ENCODE data around the gene SORBS2. TPM values are rescaled to one million over a fixed set of nuclear protein-coding genes. Genes with fewer than 3 reads are reported as not detected.

The SORBS2 gene
- total and polyA plus RNA-seq, 2 experiments from 2014 or later: 0.32 to 1.5 TPM

DNA sequence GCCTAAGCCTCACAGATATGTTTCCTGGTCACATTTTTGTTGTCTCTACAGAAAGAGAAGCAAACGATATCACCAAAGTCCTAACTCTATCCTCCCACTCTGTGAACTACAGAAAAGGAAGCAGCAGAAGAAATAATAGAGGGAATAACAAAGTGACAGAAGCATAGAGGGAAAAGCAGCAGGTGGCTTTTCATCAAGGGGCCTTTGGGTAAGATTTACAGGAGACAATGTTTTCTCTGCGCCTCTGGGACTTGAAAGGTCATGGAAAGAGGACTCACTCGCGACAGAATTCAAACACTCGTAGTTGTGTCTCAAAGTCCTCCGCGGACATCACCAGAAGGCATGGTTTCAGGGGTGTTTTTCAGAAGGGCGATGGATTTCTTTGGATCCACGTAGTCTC, 66.1 kb downstream of the SORBS2 start:
- Histone ChIP-seq H3K4me1 (ENCODE audit: insufficient read depth) (no peaks in the 10 kb centered on the region), H3K9me2 (ENCODE audit: insufficient read depth) (no peaks in the 10 kb centered on the region), H3K9me3 (ENCODE audit: low read depth) (no peaks in the 10 kb centered on the region), H3F3A (ENCODE audit: insufficient read depth) (no peaks in the 10 kb centered on the region), H3K79me2 (ENCODE audit: insufficient read depth) (no peaks in the 10 kb centered on the region), H3K9ac (no peak overlapping the region), H2AFZ (no peak overlapping the region), H3K27me3 (replicated peaks; ENCODE audit: insufficient read depth) (peaks cover 39% of the 10 kb centered on the region), H3K27ac (no peak overlapping the region), H3K4me2 (ENCODE audit: unreplicated experiment) (no peak overlapping the region), H3K36me3 (ENCODE audit: low read depth) (no peaks in the 10 kb centered on the region), H4K20me1 (ENCODE audit: insufficient read depth) (no peaks in the 10 kb centered on the region), H3K4me3 (no peak overlapping the region)
- DNase-seq: no peak
- in situ Hi-C loops (cut with MboI): no loop called here
- WGBS, 2 experiments (ENCODE audit: low coverage in 1 of 2, low lambda C conversion rate in 2 of 2, missing lambda C conversion rate in 2 of 2): 63 to 72% methylated on average over 9 of the region's 9 CpGs
- no peak for TF ChIP-seq EZH2phosphoT487 (IDR thresholded peaks at IDR 0.05; ENCODE audit: insufficient read depth, low read depth)
- TF ChIP-seq EZH2 (IDR thresholded peaks at IDR 0.05; ENCODE audit: insufficient read depth, poor library complexity, severe bottlenecking): no peak

DNA sequence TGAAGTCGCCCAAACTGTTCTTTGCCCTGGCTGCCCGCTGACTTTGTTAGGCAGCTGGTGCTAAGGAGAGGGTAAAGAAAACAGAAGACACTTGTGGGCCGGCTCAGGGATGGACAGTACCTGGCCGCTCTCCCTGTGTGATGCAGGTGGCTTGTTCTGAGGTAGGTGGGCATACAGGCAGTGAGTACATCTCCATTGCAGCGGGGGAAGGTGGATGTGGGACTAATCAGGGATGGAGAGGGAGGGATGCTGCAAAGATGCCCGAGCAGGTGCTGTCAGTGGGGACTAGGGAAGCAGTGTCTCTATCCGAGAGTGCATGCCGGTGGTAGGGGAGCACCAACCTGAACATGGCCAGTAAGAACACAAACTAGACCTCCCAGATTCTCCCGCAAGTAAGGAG, 67.0 kb downstream of the SORBS2 start:
- Histone ChIP-seq H3K27me3 (replicated peaks; ENCODE audit: insufficient read depth) (peaks cover 30% of the 10 kb centered on the region), H3K9me3 (ENCODE audit: low read depth) (no peaks in the 10 kb centered on the region), H3F3A (ENCODE audit: insufficient read depth) (no peaks in the 10 kb centered on the region), H3K4me3 (no peak overlapping the region), H3K4me1 (ENCODE audit: insufficient read depth) (no peaks in the 10 kb centered on the region), H3K27ac (no peak overlapping the region), H3K9ac (no peak overlapping the region), H3K9me2 (ENCODE audit: insufficient read depth) (no peaks in the 10 kb centered on the region), H3K36me3 (ENCODE audit: low read depth) (no peaks in the 10 kb centered on the region), H3K4me2 (ENCODE audit: unreplicated experiment) (no peak overlapping the region), H4K20me1 (ENCODE audit: insufficient read depth) (no peaks in the 10 kb centered on the region), H2AFZ (no peak overlapping the region), H3K79me2 (ENCODE audit: insufficient read depth) (no peaks in the 10 kb centered on the region)
- TF ChIP-seq EZH2 (IDR thresholded peaks at IDR 0.05; ENCODE audit: insufficient read depth, poor library complexity, severe bottlenecking) (no peak), EZH2phosphoT487 (IDR thresholded peaks at IDR 0.05; ENCODE audit: insufficient read depth, low read depth) (no peak)
- WGBS, 2 experiments (ENCODE audit: low coverage in 1 of 2, low lambda C conversion rate in 2 of 2, missing lambda C conversion rate in 2 of 2): 59 to 64% methylated on average over 9 of the region's 9 CpGs
- in situ Hi-C loops (cut with MboI): no loop called here
- no peak for DNase-seq

DNA sequence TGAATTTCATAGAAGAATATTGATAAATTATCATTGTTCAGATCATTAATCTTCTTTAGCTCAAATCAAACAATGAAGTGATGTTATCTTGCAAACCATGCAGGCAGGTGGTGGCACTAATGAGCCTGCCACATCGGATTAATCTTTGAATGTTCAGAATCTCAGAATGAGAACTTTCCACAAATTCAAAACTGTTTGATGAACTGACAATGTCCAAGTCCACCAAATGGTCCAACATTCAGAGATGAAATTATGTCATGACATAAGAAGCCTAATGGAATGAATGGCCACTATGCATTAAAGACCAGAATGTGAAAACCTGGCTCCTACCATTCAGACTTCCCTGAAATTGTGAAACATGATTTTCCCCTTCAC, 67.5 kb downstream of the SORBS2 start:
- H3K9me2 ChIP-seq (ENCODE audit: insufficient read depth): no peaks in the 10 kb centered on the region
- 61 to 83% methylated on average over 1 of the region's 1 CpG for WGBS, 2 experiments (ENCODE audit: low coverage in 1 of 2, low lambda C conversion rate in 2 of 2, missing lambda C conversion rate in 2 of 2)
- H3K4me2 ChIP-seq (ENCODE audit: unreplicated experiment): no peak overlapping the region
- H3K4me1 ChIP-seq (ENCODE audit: insufficient read depth): no peaks in the 10 kb centered on the region
- H3K9me3 ChIP-seq (ENCODE audit: low read depth): no peaks in the 10 kb centered on the region
- no peak for DNase-seq
- no peaks in the 10 kb centered on the region for H3F3A ChIP-seq (ENCODE audit: insufficient read depth)
- no peak overlapping the region for H2AFZ ChIP-seq
- H3K79me2 ChIP-seq (ENCODE audit: insufficient read depth): no peaks in the 10 kb centered on the region
- H3K4me3 ChIP-seq: no peak overlapping the region
- H3K36me3 ChIP-seq (ENCODE audit: low read depth): no peaks in the 10 kb centered on the region
- in situ Hi-C loops (cut with MboI): no loop called here
- H4K20me1 ChIP-seq (ENCODE audit: insufficient read depth): no peaks in the 10 kb centered on the region
- H3K27me3 ChIP-seq (replicated peaks; ENCODE audit: insufficient read depth): peaks cover 25% of the 10 kb centered on the region
- TF ChIP-seq EZH2 (IDR thresholded peaks at IDR 0.05; ENCODE audit: insufficient read depth, poor library complexity, severe bottlenecking): no peak
- TF ChIP-seq EZH2phosphoT487 (IDR thresholded peaks at IDR 0.05; ENCODE audit: insufficient read depth, low read depth): no peak
- H3K9ac ChIP-seq: no peak overlapping the region
- H3K27ac ChIP-seq: no peak overlapping the region

DNA sequence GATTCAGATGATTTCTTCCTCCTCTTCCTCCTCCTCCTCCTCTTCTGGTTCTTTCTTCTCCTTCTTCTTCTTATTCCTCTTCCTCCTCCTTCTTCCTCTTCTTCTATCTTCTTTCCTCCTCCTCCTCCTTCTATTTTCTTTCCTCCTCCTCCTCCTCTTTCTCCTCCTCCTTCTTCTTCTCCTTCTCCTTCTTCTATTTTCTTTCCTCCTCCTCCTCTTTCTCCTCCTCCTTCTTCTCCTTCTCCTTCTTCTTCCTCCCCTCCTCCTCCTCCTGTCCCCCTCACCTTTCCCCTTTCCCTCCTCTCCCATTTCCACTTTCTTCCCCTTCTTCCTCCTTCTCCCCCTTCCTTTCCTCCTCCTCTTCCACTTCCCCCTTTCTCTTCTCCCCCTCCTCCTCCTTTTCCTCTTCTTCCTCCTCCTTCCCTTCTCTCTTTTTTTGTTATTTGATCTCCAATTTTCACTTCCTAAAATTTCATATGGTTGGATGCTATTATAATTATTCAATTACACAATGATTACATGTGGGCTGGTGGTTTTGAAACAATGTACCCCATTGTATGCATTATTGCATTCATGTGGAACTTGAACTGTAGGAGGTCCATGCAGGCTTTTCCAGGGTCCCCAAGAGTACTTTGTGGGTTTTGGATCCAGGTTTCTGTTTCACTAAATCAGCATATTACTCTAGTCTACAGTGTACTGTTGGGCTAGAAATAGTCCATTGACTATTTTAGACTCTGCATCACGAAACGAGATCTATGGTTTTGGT, 68.1 kb downstream of the SORBS2 start:
- 0 out of 2 replicates have a peak, but pooled peaks cover under 1% of the 10 kb centered on the region for H3F3A ChIP-seq (ENCODE audit: insufficient read depth)
- no peak for DNase-seq
- no peak overlapping the region for H3K27ac ChIP-seq
- H4K20me1 ChIP-seq (ENCODE audit: insufficient read depth): no peaks in the 10 kb centered on the region
- TF ChIP-seq EZH2phosphoT487 (IDR thresholded peaks at IDR 0.05; ENCODE audit: insufficient read depth, low read depth): no peak
- TF ChIP-seq EZH2 (IDR thresholded peaks at IDR 0.05; ENCODE audit: insufficient read depth, poor library complexity, severe bottlenecking): no peak
- H3K27me3 ChIP-seq (replicated peaks; ENCODE audit: insufficient read depth): peaks cover 20% of the 10 kb centered on the region
- no peak overlapping the region for H2AFZ ChIP-seq
- no peaks in the 10 kb centered on the region for H3K9me2 ChIP-seq (ENCODE audit: insufficient read depth)
- no peak overlapping the region for H3K4me2 ChIP-seq (ENCODE audit: unreplicated experiment)
- H3K9ac ChIP-seq: no peak overlapping the region
- in situ Hi-C loops (cut with MboI): no loop called here
- 19 to 24% methylated on average over 2 of the region's 2 CpGs for WGBS, 2 experiments (ENCODE audit: low coverage in 1 of 2, low lambda C conversion rate in 2 of 2, missing lambda C conversion rate in 2 of 2)
- no peaks in the 10 kb centered on the region for H3K79me2 ChIP-seq (ENCODE audit: insufficient read depth)
- no peak overlapping the region for H3K4me3 ChIP-seq
- H3K36me3 ChIP-seq (ENCODE audit: low read depth): no peaks in the 10 kb centered on the region
- H3K9me3 ChIP-seq (ENCODE audit: low read depth): no peaks in the 10 kb centered on the region
- no peaks in the 10 kb centered on the region for H3K4me1 ChIP-seq (ENCODE audit: insufficient read depth)

All from GM23248 (cell line).